Heart left ventricle (tissue), 16 donors: ENCODE measurements around the gene PLOD1. TPM values are rescaled to one million over a fixed set of nuclear protein-coding genes. Genes with fewer than 3 reads are reported as not detected.
"Not testable (repeated sequence)": the region's sequence is repeated elsewhere in the genome, so short reads cannot be mapped to it uniquely, and the experiment has no call there.

Source experiments
- ATAC-seq, 4 donors: fragments of 200-7000 bp; cut with Tn5 transposase; one replicate each; pipeline ENCODE4 v1.9.1; 2020 to 2022; ENCODE audit warnings: moderate library complexity in 4 of 4, mild to moderate bottlenecking in 3 of 4, moderate number of reproducible peaks in 1 of 4
- DNase-seq, 5 donors: peaks; one replicate each; pipeline ENCODE4 v3.0.0-alpha.2; 2020
- H3K27ac ChIP-seq, 12 donors: fragments of 200-600 bp; sonication (generic) in 4 of 12; one replicate each; pipeline versions ENCODE4 v1.5.0 to v1.8.0; 2016 to 2022; ENCODE audit warnings: mild to moderate bottlenecking in 2 of 12
- H3K27me3 ChIP-seq, 9 donors: fragments of 200-600 bp; sonication (generic) in 2 of 9; one replicate each; pipeline versions ENCODE4 v1.5.1 to v1.8.0; 2016 to 2022; ENCODE audit warnings: mild to moderate bottlenecking in 3 of 9
- H3K36me3 ChIP-seq, 9 donors: fragments of 200-600 bp; sonication (generic) in 2 of 9; one replicate each; pipeline versions ENCODE4 v1.5.0 to v1.8.0; 2018 to 2022; ENCODE audit warnings: mild to moderate bottlenecking in 2 of 9
- H3K4me1 ChIP-seq, 12 donors: fragments of 200-600 bp; sonication (generic) in 4 of 12; one replicate each; pipeline versions ENCODE4 v1.5.0 to v1.8.0; 2016 to 2022; ENCODE audit warnings: mild to moderate bottlenecking in 3 of 12
- H3K4me3 ChIP-seq, 12 donors: fragments of 200-600 bp; sonication (generic) in 4 of 12; one replicate each; pipeline versions ENCODE4 v1.5.0 to v1.8.0; 2017 to 2022; ENCODE audit warnings: mild to moderate bottlenecking in 9 of 12, moderate library complexity in 4 of 12
- H3K9me3 ChIP-seq, 12 donors: fragments of 200-600 bp; sonication (generic) in 4 of 12; one replicate each; pipeline versions ENCODE4 v1.5.0 to v1.8.0; 2016 to 2022; ENCODE audit warnings: mild to moderate bottlenecking in 1 of 12
- POLR2A ChIP-seq, 2 donors: fragments of 450-650 bp; IDR thresholded peaks; one replicate each; pipeline ENCODE4 v1.6.1; 2017; ENCODE audit warnings: antibody characterized with exemption in 2 of 2, mild to moderate bottlenecking in 2 of 2, moderate library complexity in 2 of 2
- WGBS, 4 donors: extraction: QIAGEN DNeasy Blood & Tissue Kit in 2 of 4; methylation state at CpG; one replicate each; pipeline versions ENCODE4 v1.1.5 to v1.1.7; 2013 to 2018; 5-methylcytosine and 5-hydroxymethylcytosine counted together
- intact Hi-C, 10 donors: fragments of 100-400 bp; cut with DNase I; formaldehyde crosslinking; loops; one replicate each; pipeline versions ENCODE4 v1.11.1 to v1.14.2; 2022
- polyA plus RNA-seq, 2 donors: library from polyadenylated mRNA; stranded (reverse); fragments of 200-250 nt; gene quantifications; one replicate each; pipeline ENCODE4 v1.2.3, GENCODE V29; 2013
- total RNA-seq, 9 donors: library from RNA; depleted of rRNA in 2 of 9; stranded (reverse); fragments of >200 nt in 2 of 9; fragmentation: NEBNext Ultra II Directional in 3 of 9; extraction: Animal tissue kit (Norgen Biotek cat#: 25700) in 3 of 9; gene quantifications; one replicate each; pipeline versions ENCODE4 v1.1.0 to v1.2.4, GENCODE V29; 2016 to 2023
- TF ChIP-seq, protein P1 (sequence below), 12 donors: fragments of 200-600 bp; sonication (generic) in 4 of 12; IDR thresholded peaks; one replicate each; pipeline versions ENCODE4 v1.5.0 to v1.8.0; 2018 to 2022; ENCODE audit warnings: antibody characterized with exemption in 12 of 12, mild to moderate bottlenecking in 5 of 12
- donor health status: ischemic (EF 13 %, LVEDD 7.1; RV severe dilation, severe dysfunction).
- donor health status: healthy with polysubstance abuse.
- donor health status: DM: no; HTN: yes; CAD: no.
- donor health status: DM: no; HTN: no; CAD: no.
- donor health status: ischemic (EF 25% LVEDD 6.9; RV normal size, moderate dysfunction).
- donor health status: ischemic (EF 25% LVEDD 5.7; RV mildly dilated, moderate dysfunction).
- donor health status: healthy.
- donor health status: DM: yes; HTN: yes; CAD: no.
- donor health status: ischemic (EF 35%, LVEDD 5.7; RV mildly dilated, moderate dysfunction).
- donor health status: nonischemic (EF 11% LVEDD 7.7; RV severe dilation, severe dysfunction).
- donor health status: DM: yes; HTN: yes; CAD: no.
- donor health status: PGD.
- donor health status: ischemic (EF 29% LVEDD 5.4; RV normal size, mild dysfunction).
- donor health status: nonischemic (EF 23%, LVEDD 6.1; RV moderate dilation, normal function).

The PLOD1 gene
- total and polyA plus RNA-seq, 11 donors, result 37.5 to 108 (median 50.1) TPM

DNA sequence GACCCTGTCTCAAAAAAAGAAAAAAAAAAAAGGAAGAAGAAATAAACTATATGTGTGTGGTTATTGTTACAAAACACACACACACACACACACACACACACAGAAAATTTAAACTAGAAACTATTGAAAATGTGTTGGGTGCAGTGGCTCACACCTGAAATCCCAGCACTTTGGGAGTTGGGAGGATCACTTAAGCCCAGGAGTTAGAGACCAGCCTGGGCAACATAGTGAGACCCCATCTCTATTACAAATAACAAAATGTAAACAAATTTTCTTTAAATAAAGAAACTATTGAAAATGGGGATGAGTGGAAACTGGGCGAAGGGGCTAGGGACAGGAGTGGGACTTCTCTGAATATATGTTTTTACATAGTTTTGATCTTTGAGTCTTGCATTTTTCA lies 31.3 kb upstream of the PLOD1 start:
- DNase-seq (no peak), ATAC-seq (no peak)
- Histone ChIP-seq H3K9me3 (no peaks in the 10 kb centered on the region), H3K27ac (no peak overlapping the region), H3K27me3 (peaks cover 5 to 24% (median 11%) of the 10 kb centered on the region in 9 donors), H3K36me3 (no peaks in the 10 kb centered on the region), H3K4me3 (no peak overlapping the region), H3K4me1 (peaks cover 0 to 5% (median 0%) of the 10 kb centered on the region in 12 donors)
- intact Hi-C loops, result no loop called here
- TF ChIP-seq, protein P1, sequence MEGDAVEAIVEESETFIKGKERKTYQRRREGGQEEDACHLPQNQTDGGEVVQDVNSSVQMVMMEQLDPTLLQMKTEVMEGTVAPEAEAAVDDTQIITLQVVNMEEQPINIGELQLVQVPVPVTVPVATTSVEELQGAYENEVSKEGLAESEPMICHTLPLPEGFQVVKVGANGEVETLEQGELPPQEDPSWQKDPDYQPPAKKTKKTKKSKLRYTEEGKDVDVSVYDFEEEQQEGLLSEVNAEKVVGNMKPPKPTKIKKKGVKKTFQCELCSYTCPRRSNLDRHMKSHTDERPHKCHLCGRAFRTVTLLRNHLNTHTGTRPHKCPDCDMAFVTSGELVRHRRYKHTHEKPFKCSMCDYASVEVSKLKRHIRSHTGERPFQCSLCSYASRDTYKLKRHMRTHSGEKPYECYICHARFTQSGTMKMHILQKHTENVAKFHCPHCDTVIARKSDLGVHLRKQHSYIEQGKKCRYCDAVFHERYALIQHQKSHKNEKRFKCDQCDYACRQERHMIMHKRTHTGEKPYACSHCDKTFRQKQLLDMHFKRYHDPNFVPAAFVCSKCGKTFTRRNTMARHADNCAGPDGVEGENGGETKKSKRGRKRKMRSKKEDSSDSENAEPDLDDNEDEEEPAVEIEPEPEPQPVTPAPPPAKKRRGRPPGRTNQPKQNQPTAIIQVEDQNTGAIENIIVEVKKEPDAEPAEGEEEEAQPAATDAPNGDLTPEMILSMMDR (IDR thresholded peaks at IDR 0.05), result no peak
- TF ChIP-seq POLR2A (IDR thresholded peaks at IDR 0.05), result no peak
- WGBS, 4 donors, result 92 to 100% (median 96%) methylated on average over 1 of the region's 1 CpG

DNA sequence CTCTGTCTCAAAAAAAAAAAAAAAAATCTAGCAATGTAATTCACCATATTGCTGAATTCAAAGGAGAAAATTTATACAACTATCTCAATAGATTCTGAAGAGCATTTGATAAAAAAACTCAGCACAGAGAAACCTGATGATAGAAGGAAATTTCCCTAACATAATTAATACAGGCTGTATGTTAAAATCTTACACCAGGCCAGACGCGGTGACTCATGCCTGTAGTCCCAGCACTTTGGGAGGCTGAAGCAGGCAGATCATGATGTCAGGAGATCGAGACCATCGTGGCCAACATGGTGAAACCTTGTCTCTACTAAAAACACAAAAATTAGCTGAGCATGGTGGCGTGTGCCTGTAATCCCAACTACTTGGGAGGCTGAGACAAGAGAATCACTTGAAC lies 30.4 kb upstream of the PLOD1 start:
- peaks cover 0 to 14% (median 2%) of the 10 kb centered on the region in 9 donors for H3K27me3 ChIP-seq
- 91 to 98% (median 94%) methylated on average over 4 to 5 of the region's 5 CpGs for WGBS, 4 donors
- H3K4me3 ChIP-seq, DNase-seq, H3K36me3 ChIP-seq, intact Hi-C loops, H3K27ac ChIP-seq, ATAC-seq, H3K9me3 ChIP-seq: not testable (repeated sequence)
- H3K4me1 ChIP-seq, result peaks cover 0 to 11% (median 0%) of the 10 kb centered on the region in 12 donors

DNA sequence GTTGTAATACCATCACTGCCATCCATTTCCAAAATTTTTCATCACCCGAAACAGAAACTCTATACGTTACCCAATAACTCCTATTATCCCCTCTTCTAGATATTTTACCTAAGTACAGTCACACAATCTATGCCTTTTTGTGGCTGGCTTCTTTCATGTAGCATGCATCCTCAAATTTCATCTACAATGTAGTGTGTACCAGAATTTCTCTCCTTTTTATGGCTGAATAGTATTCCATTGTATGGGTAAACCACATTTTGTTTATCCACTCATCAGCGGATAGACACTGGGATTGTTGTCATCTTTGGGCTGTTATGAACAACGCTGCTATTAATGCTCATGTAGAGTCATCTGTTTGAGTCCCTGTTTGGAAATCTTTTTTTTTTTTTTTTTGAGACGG lies 29.5 kb upstream of the PLOD1 start:
- WGBS, 4 donors, result 90 to 96% (median 95%) methylated on average over 5 of the region's 5 CpGs
- H3K27ac ChIP-seq, result no peak overlapping the region
- H3K36me3 ChIP-seq, result no peaks in the 10 kb centered on the region
- TF ChIP-seq POLR2A (IDR thresholded peaks at IDR 0.05), result no peak
- TF ChIP-seq, protein P1 (IDR thresholded peaks at IDR 0.05), result no peak
- H3K4me3 ChIP-seq, result no peak overlapping the region
- H3K9me3 ChIP-seq, result no peaks in the 10 kb centered on the region
- intact Hi-C loops, result loop anchor here in 4 of 10 donors (5.0 kb wide), 4 partner anchors 62 to 127 kb away; partner anchors contain the start of gene MFN2 (in 2 of the 4)
- ATAC-seq, result no peak
- peaks cover 0 to 13% (median 0%) of the 10 kb centered on the region in 12 donors for H3K4me1 ChIP-seq
- H3K27me3 ChIP-seq, result peaks cover 0 to 6% (median 0%) of the 10 kb centered on the region in 9 donors
- no peak for DNase-seq

DNA sequence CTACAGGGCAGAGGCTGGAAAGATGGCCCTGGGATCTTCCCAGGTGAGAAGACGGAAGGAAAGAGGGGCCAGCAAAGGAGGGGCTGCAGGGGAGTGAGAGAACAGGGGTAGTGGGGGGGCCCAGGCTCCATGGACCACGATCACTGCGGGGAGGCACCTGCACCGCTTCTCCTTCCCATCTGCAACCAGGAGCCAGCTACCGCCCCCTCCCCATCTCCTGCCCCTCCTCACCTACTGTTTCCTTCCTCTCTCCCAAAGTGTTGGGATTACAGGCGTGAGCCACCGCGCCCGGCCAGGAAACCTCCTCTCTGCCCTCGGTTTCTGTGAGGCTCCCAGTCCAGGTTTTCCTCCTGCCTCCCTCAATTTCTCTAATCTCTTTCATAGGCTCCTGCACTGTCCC lies 27.6 kb upstream of the PLOD1 start:
- intact Hi-C loops, result loop anchor here in 5 of 10 donors (2.0 to 5.0 kb wide), 5 partner anchors 60 to 125 kb away; partner anchors contain the start of gene MFN2 (in 2 of the 5)
- ATAC-seq, result no peak
- Histone ChIP-seq H3K36me3 (no peaks in the 10 kb centered on the region), H3K4me1 (peaks cover 0 to 17% (median 0%) of the 10 kb centered on the region in 12 donors), H3K27ac (no peak overlapping the region), H3K27me3 (no peaks in the 10 kb centered on the region), H3K4me3 (no peak overlapping the region), H3K9me3 (no peaks in the 10 kb centered on the region)
- TF ChIP-seq, protein P1 (IDR thresholded peaks at IDR 0.05), result no peak
- no peak for TF ChIP-seq POLR2A (IDR thresholded peaks at IDR 0.05)
- WGBS, 4 donors, result 62 to 80% (median 72%) methylated on average over 10 of the region's 10 CpGs
- no peak for DNase-seq
